SK-N-DZ (cell line): ENCODE measurements around the gene PDE9A.

Source experiments
- DNase-seq: peaks from one replicate; pipeline ENCODE4 v3.0.0-alpha.2; 2015; ENCODE audit warnings: low spot score

The PDE9A gene

GRCh38 chr21:42735944-42736343 is 82.5 kb downstream of the PDE9A start:
- DNase-seq: no peak

GRCh38 chr21:42736646-42737350 is 83.4 kb downstream of the PDE9A start:
- no peak for DNase-seq

GRCh38 chr21:42737951-42738590 is 84.7 kb downstream of the PDE9A start:
- no peak for DNase-seq

GRCh38 chr21:42739061-42739931 is 85.9 kb downstream of the PDE9A start:
- DNase-seq: no peak

GRCh38 chr21:42740405-42740909 is 87.0 kb downstream of the PDE9A start:
- DNase-seq: no peak

- no peak for DNase-seq
Measured at GRCh38 chr21:42741066-42741465, 87.6 kb downstream of the PDE9A start.

- DNase-seq: no peak
Measured at GRCh38 chr21:42744520-42745445, 91.4 kb downstream of the PDE9A start.

- no peak for DNase-seq
Measured at GRCh38 chr21:42745511-42746239, 92.3 kb downstream of the PDE9A start.

GRCh38 chr21:42746240-42746592 is 92.8 kb downstream of the PDE9A start:
- no peak for DNase-seq

GRCh38 chr21:42746593-42747275 is 93.3 kb downstream of the PDE9A start:
- DNase-seq: no peak

GRCh38 chr21:42747276-42747701 is 93.9 kb downstream of the PDE9A start:
- no peak for DNase-seq

GRCh38 chr21:42747746-42748351 is 94.4 kb downstream of the PDE9A start:
- no peak for DNase-seq

GRCh38 chr21:42748620-42749176 is 95.3 kb downstream of the PDE9A start:
- no peak for DNase-seq

- no peak for DNase-seq
Measured at GRCh38 chr21:42750737-42751530, 97.5 kb downstream of the PDE9A start.

GRCh38 chr21:42751866-42752265 is 98.4 kb downstream of the PDE9A start:
- DNase-seq: no peak

- no peak for DNase-seq
Measured at GRCh38 chr21:42753804-42754203, 100.4 kb downstream of the PDE9A start.

- no peak for DNase-seq
Measured at GRCh38 chr21:42754270-42754933, 101.0 kb downstream of the PDE9A start.
